GM19328 (cell line): ENCODE measurements around the gene PKLR.
"Not testable (repeated sequence)": the region's sequence is repeated elsewhere in the genome, so short reads cannot be mapped to it uniquely, and the experiment has no call there.

Experiments
- ATAC-seq: cut with Tn5 transposase; IDR thresholded peaks from one replicate; pipeline ENCODE4 v1.9.1; 2021; ENCODE audit warnings: mild to moderate bottlenecking, moderate library complexity; ENCODE audit not compliant: unreplicated experiment

PKLR gene

DNA sequence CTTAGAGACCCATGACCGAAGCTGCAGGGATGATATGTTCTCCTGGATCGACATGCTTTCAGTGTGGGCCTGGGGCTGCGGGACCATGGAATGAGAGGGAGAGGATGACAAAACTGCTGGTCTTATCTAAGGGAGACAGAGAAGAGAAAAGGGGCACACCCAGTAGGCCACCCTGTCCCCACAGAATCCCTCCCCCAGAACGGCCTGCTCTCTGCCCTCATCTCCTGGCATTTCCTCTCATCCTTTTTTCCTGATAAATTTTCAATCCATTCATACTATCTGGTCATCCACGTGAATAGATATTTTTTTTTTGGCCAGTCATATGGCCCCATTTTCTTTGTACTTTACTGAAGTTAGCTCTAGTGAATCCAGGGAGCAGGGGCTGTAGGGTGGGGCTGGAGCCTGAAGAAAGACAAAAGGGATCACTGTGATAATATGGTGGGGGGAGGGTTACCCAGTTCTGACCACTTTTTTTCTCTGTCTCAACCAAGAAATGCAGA is at the start of gene PKLR:
Gene PKLR, minus strand, starts transcription at position 97 of the 500 bp plus-strand sequence. Its CDS starts 43 bp downstream, at position 54.
- ATAC-seq = no peak

- no peak for ATAC-seq
Observed at GRCh38 chr1:155342842-155343241, 41.6 kb upstream of the PKLR start.

GRCh38 chr1:155339515-155340097 is 38.4 kb upstream of the PKLR start:
- ATAC-seq = no peak

DNA sequence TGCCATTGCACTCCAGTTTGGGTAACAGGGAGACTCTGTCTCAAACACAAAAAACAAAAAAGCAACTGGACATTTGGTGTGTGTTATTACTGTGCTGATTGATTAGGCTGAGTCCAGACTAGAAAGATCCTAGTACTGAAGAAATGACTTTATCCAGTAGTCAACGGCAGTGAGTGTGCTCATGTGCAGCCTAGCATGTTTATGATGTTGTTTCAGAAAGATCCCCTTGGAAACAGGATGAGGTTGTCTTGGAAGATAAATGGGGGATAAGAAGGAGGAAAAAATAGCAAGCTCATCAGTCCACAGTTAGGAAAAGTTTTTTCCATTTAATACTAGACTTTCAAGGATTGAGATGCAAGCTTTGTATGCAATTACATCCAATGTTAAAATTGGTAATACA is 33.7 kb upstream of the PKLR start:
- no peak for ATAC-seq

DNA sequence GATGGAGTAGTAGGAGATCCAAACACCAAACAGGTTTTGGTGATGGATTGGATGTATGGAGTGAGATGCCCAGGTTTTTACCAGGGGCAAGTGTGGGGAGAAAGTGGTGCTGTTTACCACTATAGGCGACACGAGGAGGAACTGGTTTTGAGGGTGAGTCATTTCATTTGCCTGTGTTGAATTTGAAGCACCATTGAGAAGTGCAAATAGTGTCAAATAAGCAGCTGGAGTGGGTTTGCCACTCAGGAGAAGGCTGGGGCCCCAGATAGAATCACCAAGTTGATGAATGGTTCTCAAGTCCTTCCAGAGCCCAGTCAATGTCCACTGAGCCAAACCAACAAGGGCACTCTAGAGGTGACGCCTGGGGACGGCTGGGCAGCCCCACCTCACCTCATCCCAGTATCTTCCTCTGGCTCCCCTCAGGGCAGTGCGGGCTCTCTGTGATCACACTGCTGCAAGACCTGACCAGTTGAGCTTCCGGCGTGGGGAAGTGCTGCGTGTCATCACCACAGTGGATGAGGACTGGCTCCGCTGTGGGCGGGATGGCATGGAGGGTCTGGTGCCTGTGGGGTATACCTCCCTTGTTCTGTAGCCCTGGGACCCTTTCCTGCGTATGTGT is 28.9 kb upstream of the PKLR start:
- ATAC-seq = no peak

- not testable (repeated sequence) for ATAC-seq
Observed at GRCh38 chr1:155328856-155329255, 27.6 kb upstream of the PKLR start.

GRCh38 chr1:155327981-155328380 is 26.7 kb upstream of the PKLR start:
- ATAC-seq = no peak

GRCh38 chr1:155326631-155327037 is 25.4 kb upstream of the PKLR start:
- no peak for ATAC-seq

GRCh38 chr1:155326020-155326526 is 24.8 kb upstream of the PKLR start:
- no peak for ATAC-seq

GRCh38 chr1:155325603-155325893 is 24.3 kb upstream of the PKLR start:
- no peak for ATAC-seq

DNA sequence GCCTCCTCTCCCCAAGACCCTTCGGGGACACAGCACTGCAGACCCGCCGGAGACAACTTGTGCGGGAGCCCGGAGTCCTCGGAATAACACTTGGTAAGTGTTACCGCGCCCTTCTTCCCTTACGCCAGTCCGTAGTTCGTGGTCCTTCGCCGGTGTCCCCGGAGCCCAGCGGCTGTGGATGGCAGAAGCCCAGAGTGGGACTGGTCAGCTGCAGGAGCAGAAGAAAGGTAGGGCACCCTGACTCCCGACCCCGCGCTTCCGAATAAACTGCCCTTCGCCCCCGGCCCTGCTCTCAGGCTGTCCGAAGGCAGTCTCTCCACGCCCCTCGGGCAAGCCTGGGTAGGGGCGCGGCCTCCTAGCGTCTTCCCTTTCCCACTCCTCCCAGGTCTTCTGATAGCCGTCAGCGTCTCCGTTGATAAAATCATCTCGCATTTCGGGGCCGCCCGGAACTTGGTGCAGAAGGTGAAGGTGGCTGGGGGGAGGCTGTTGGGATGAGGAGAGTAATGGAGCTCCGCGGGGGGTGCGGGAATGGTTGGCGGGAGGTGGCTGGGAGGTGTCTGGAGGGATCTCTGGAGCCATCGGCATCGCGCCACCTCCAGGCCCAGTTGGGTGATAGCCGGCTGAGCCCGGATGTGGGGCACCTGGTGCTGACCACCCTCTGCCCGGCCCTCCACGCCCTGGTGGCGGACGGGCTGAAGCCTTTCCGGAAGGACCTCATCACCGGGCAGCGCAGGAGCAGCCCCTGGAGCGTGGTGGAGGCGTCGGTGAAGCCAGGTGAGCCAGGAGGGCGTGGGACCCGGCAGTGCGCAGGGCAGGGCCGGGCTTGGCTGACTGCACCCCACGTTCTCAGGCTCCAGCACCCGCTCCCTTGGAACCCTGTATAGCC is 23.7 kb upstream of the PKLR start:
- no peak for ATAC-seq

GRCh38 chr1:155324037-155324716 is 22.9 kb upstream of the PKLR start:
- ATAC-seq = peak; percentile 61

- ATAC-seq = peak; percentile 46
Observed at GRCh38 chr1:155323729-155324036, 22.4 kb upstream of the PKLR start.

DNA sequence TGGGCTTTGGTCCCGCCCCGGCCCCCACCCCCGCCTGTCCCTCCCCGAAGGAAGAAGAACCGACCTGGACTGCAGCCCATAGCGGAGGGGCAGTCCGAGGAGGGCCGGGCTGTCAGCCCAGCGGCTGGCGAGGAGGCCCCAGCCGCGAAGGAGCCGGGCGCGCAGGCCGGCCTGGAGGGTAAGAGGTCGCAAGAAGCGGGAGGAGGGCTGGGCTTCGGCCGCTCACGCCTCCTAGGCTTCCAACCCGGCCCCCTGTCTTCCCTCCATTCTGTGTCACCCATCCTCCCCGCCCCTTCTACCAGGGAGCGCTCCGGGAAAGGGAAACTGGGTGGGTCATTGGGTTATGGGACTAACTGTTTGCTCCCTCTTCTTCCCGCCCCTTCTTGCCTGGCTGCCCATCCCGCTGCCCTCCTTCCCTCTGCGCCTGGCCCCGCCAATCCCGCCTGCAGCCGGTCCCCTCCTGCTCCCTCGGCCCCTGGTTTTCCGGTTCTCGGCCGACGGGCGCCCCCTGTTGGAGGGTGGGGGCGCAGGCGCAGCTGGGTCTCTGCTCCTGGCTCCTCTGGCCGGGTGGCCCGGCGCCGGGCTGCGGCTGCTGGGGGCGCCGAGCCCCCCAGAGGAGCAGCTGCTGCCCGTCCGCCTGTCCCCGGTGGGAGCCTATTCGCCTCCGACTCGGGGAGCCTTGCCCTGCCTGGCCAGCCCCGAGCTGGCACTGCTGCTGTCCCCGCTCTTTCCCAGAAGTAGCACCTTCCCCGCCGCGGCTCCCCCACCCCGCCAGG is 21.9 kb upstream of the PKLR start:
- ATAC-seq = peak; percentile 38

- ATAC-seq = no peak
Observed at GRCh38 chr1:155322571-155322952, 21.3 kb upstream of the PKLR start.

DNA sequence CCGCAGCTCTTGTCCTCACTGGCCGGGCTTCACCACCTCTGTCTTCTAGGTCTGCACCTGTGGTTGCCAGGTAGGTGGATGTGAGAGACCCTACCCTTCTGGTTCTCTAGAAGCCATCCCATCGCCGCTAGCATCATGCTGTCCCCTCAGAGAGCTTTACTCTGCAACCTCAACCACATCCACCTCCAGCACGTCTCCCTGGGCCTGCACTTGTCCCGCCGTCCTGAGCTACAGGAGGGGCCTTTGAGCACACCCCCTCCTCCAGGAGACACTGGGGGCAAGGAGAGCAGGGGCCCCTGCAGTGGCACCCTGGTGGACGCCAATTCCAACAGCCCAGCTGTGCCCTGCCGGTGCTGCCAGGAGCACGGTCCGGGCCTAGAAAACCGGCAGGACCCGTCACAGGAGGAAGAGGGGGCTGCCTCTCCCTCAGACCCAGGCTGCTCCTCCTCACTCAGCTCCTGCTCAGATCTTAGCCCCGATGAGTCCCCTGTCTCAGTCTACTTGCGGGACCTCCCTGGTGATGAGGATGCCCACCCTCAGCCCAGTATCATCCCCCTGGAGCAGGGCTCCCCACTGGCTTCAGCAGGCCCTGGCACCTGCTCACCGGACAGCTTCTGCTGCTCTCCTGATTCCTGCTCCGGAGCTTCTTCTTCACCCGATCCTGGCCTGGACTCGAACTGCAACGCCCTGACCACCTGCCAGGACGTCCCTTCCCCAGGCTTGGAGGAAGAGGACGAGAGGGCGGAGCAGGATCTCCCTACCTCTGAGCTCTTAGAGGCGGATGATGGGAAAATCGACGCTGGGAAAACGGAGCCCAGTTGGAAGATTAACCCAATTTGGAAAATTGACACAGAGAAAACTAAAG is 20.6 kb upstream of the PKLR start:
- no peak for ATAC-seq

DNA sequence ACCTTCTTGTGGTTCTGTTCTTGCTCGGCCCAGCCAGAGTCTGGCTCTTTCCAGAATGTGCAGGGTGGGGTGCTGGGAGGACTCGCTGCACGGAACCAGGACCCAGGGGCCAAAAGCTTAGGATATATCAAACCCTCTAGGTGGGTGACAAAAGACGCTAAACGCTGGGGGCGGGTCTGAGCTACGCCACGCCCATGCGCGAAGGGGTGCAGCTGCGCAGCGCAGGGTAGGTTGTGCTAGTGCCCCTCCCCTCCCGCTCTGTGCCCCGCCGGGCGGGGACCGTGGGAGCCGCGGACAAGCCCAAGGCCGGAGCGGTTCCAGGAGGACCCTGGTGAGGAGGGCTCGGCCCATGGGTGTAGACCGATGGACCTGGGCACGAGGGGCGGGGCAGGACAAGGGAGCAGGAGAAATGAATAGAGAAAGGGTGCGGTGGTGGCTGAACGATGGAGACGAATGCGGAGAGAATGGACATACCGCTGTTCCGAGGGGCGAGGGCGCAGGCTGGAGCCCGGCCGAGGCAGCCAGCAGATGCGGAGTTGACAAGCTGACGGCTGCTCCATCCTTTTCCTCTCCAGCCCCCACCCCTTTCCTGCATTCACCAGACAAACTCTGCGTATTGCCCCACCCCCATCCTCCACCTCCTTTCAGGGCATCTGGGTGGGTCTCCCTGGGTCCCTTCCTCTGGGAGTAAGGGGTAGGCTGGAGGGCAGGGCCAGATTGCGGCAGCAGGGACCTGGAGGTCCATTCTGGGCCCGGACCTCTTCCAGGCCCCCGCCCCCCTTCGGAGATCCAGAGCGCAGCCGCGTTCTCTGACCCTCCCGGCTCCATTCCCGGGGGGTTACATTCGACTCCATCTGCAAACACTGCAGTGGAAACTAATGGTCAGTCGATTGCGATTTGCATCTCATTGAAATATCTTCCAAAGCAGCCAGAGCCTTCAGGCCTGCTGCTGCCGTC is 19.7 kb upstream of the PKLR start, which contains the start of gene RUSC1:
Gene RUSC1, plus strand, starts transcription at position 234 of the 957 bp plus-strand sequence. CDS start 880 bp downstream, outside the sequence.
- ATAC-seq = no peak

- ATAC-seq = no peak
Observed at GRCh38 chr1:155320252-155320651, 19.0 kb upstream of the PKLR start.
